Fibroblast of the conjunctiva (primary cell): ENCODE results near the gene ZNF384.
A peak's percentile ranks its signal among the peaks of the same experiment; 100 is the strongest.
"Not testable (repeated sequence)": the region's sequence is repeated elsewhere in the genome, so short reads cannot be mapped to it uniquely, and the experiment has no call there.

Source experiments
- DNase-seq: peaks from one replicate; pipeline ENCODE4 v3.0.0-alpha.2; 2010; ENCODE audit warnings: low read depth

The ZNF384 gene

GRCh38 chr12:6688999-6689882 is at the start of gene ZNF384:
Gene ZNF384, minus strand, starts transcription at chr12:6689375. Its CDS starts 9,855 bp downstream, at chr12:6679520.
- DNase-seq, result peak; percentile 99

- no peak for DNase-seq
These were observed 47.6 kb upstream of the ZNF384 start for GRCh38 chr12:6736754-6737153.

- peak; percentile 40 for DNase-seq
These were observed 46.4 kb upstream of the ZNF384 start for GRCh38 chr12:6735448-6736191.

GRCh38 chr12:6734506-6735387 is 45.6 kb upstream of the ZNF384 start:
- no peak for DNase-seq

- no peak for DNase-seq
These were observed 41.0 kb upstream of the ZNF384 start for GRCh38 chr12:6730169-6730568.

GRCh38 chr12:6729186-6729585 is 40.0 kb upstream of the ZNF384 start:
- DNase-seq, result no peak

- DNase-seq, result no peak
These were observed 36.2 kb upstream of the ZNF384 start for GRCh38 chr12:6725350-6725749.

GRCh38 chr12:6724409-6724797 is 35.2 kb upstream of the ZNF384 start:
- DNase-seq, result no peak

GRCh38 chr12:6723607-6724408 is 34.6 kb upstream of the ZNF384 start, which contains the start of gene COPS7A:
Gene COPS7A, plus strand, starts transcription at chr12:6724046. Its CDS starts 611 bp downstream, at chr12:6724657.
- DNase-seq, result peak; percentile 96

GRCh38 chr12:6722863-6723262 is 33.7 kb upstream of the ZNF384 start:
- DNase-seq, result no peak

- DNase-seq, result no peak
These were observed 27.8 kb upstream of the ZNF384 start for GRCh38 chr12:6716874-6717437.

- not testable (repeated sequence) for DNase-seq
These were observed 27.1 kb upstream of the ZNF384 start for GRCh38 chr12:6716031-6716873.

- DNase-seq, result no peak
These were observed 19.8 kb upstream of the ZNF384 start for GRCh38 chr12:6708960-6709394.

- not testable (repeated sequence) for DNase-seq
These were observed 19.2 kb upstream of the ZNF384 start for GRCh38 chr12:6708351-6708750.

- DNase-seq, result no peak
These were observed 14.5 kb upstream of the ZNF384 start for GRCh38 chr12:6703631-6704030.

- DNase-seq, result no peak
These were observed 12.0 kb upstream of the ZNF384 start for GRCh38 chr12:6701078-6701768.

GRCh38 chr12:6700646-6701051 is 11.5 kb upstream of the ZNF384 start, which contains the start of gene PIANP:
Gene PIANP, minus strand, starts transcription at chr12:6700815. Its CDS starts 2,754 bp downstream, at chr12:6698061.
- DNase-seq, result no peak

GRCh38 chr12:6699989-6700645 is 10.9 kb upstream of the ZNF384 start:
- DNase-seq, result no peak
